ENCODE results near the gene NSF. TPM values are rescaled to one million over a fixed set of nuclear protein-coding genes. Genes with fewer than 3 reads are reported as not detected.

Gene NSF
- total RNA-seq, 2 experiments from 2014 or later, result 41.4 to 46.2 TPM

DNA sequence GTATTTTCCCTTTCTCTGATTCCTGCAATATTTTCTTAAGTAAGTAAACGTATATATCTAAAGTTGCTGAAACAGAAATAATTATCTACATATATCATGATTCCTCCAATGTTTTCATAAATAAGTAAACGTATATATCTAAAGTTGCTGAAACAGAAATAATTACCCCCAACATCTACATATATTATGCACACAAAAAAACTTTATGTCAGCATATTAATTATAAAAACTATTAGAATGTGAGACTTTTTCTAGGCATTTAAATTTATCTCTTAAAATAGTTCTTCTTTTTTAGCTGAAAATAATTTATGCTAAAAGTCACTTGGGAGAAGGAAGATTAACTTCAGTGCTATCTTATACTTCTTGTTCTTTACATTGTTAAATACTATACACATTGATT, 139.6 kb downstream of the NSF start:
- H3K4me3 Mint-ChIP-seq, result no peak overlapping the region
- ATAC-seq (no peak), DNase-seq (no peak)
- CTCF ChIA-PET, result no interaction called here
- intact Hi-C loops (cut with micrococcal nuclease), result no loop called here
- H3K27ac Mint-ChIP-seq, result no peak overlapping the region
- H3K9me3 Mint-ChIP-seq, result no peaks in the 10 kb centered on the region
- no peak for TF ChIP-seq CTCF (IDR thresholded peaks at IDR 0.05)
- POLR2A ChIA-PET, result no interaction called here
- H3K36me3 Mint-ChIP-seq (ENCODE audit: low read depth), result peaks cover 3% of the 10 kb centered on the region
- no peaks in the 10 kb centered on the region for H3K27me3 Mint-ChIP-seq
- H3K4me1 Mint-ChIP-seq (ENCODE audit: low read depth), result no peaks in the 10 kb centered on the region

DNA sequence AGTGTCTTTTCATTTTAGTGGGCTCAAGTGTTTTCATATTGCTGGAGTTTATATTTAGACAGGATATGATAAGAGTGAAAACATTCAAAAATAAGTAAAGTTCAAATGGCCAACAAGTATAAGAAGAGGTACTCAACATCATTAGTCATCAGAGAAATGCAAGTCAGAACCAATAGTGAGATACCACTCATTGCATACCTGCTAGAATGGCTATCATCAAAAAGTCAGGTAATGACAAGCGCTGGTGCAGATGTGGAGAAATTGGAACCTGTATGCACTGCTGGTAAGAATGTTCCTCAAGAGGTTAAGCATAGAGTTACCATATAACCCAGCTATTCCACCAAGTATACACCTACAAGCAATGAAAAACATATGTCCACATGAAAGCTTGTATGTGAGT, 140.2 kb downstream of the NSF start:
- ATAC-seq (no peak), DNase-seq (no peak)
- Mint-ChIP-seq H3K4me3 (no peak overlapping the region), H3K27me3 (no peaks in the 10 kb centered on the region), H3K9me3 (no peaks in the 10 kb centered on the region), H3K4me1 (ENCODE audit: low read depth) (no peaks in the 10 kb centered on the region), H3K27ac (no peak overlapping the region), H3K36me3 (ENCODE audit: low read depth) (peaks cover 3% of the 10 kb centered on the region)
- TF ChIP-seq CTCF (IDR thresholded peaks at IDR 0.05), result no peak
- intact Hi-C loops (cut with micrococcal nuclease), result no loop called here
- ChIA-PET CTCF (no interaction called here), POLR2A (no interaction called here)

DNA sequence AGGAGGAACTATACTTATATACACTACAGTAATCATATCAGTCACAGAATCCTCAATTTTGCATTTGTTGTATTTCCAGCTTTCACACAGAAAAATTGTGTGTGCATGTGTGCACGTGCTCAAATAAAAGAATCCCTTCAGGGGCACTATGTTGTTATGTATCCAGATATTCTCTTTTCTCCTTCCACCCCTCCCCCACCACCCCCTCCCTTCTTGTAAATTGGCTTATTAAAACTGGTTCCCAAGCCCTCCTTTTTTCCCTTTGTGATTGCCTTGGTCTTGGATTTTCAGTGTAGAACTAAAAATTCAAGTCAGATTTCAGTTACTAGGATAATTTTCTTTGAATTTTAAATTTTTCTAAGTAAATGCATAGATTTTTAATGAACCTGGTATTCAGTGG, 141.7 kb downstream of the NSF start:
- Mint-ChIP-seq H3K4me3 (no peak overlapping the region), H3K9me3 (no peaks in the 10 kb centered on the region), H3K27me3 (no peaks in the 10 kb centered on the region), H3K4me1 (ENCODE audit: low read depth) (no peaks in the 10 kb centered on the region), H3K27ac (no peak overlapping the region), H3K36me3 (ENCODE audit: low read depth) (peaks cover 3% of the 10 kb centered on the region)
- ChIA-PET POLR2A (no interaction called here), CTCF (no interaction called here)
- ATAC-seq (no peak), DNase-seq (no peak)
- intact Hi-C loops (cut with micrococcal nuclease), result no loop called here
- no peak for TF ChIP-seq CTCF (IDR thresholded peaks at IDR 0.05)

DNA sequence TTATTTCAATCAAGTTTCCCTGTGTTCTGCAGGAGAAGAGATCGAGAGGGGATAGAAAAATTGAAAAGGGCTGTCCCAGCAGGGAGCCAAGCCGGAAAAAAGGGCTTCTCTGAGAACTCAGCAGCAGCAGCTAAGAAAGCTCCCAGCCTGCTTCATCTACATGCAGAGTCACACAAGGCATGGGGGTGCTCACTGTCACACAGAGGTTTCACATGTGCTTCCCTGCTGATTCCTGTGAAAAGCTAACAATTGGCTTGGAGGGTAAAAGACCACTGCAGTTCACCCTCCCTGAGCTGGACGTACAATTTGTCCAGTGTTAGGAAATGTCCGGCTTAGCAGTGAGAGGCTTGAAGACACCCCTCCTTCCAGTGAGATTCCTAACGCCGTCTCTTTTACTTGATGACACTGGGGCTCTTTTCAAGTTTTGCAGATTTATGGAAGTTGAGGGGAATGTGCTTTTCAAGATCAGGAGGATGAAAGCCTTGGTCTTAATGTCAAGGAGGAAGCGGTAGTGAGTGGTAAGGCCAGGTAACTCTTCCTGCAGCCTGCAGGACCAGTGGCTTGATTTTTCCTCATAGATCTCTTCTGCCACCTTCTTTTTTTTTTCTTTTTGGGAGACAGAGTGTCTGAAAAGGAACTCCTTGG, 142.4 kb downstream of the NSF start:
- ATAC-seq (no peak), DNase-seq (no peak)
- no peaks in the 10 kb centered on the region for H3K4me1 Mint-ChIP-seq (ENCODE audit: low read depth)
- no peak overlapping the region for H3K27ac Mint-ChIP-seq
- H3K27me3 Mint-ChIP-seq, result no peaks in the 10 kb centered on the region
- TF ChIP-seq CTCF (IDR thresholded peaks at IDR 0.05), result no peak
- ChIA-PET POLR2A (no interaction called here), CTCF (no interaction called here)
- no peaks in the 10 kb centered on the region for H3K9me3 Mint-ChIP-seq
- H3K4me3 Mint-ChIP-seq, result no peak overlapping the region
- intact Hi-C loops (cut with micrococcal nuclease), result no loop called here
- peaks cover 3% of the 10 kb centered on the region for H3K36me3 Mint-ChIP-seq (ENCODE audit: low read depth)

GRCh38 chr17:46733837-46734475, 143.5 kb downstream of the NSF start:
- no peak for ATAC-seq
- Mint-ChIP-seq H3K4me3 (no peak overlapping the region), H3K27ac (no peak overlapping the region), H3K4me1 (ENCODE audit: low read depth) (no peaks in the 10 kb centered on the region), H3K9me3 (no peaks in the 10 kb centered on the region), H3K27me3 (no peaks in the 10 kb centered on the region), H3K36me3 (ENCODE audit: low read depth) (peaks cover 3% of the 10 kb centered on the region)
- CTCF ChIA-PET, result no interaction called here
- intact Hi-C loops (cut with micrococcal nuclease), result no loop called here
- TF ChIP-seq CTCF (IDR thresholded peaks at IDR 0.05), result no peak
- no peak for DNase-seq
- POLR2A ChIA-PET, result no interaction called here
